GM19328 (cell line): ENCODE measurements around the gene ERP27.

Experiments used
- ATAC-seq: cut with Tn5 transposase; IDR thresholded peaks from one replicate; pipeline ENCODE4 v1.9.1; 2021; ENCODE audit warnings: mild to moderate bottlenecking, moderate library complexity; ENCODE audit not compliant: unreplicated experiment

The ERP27 gene

DNA sequence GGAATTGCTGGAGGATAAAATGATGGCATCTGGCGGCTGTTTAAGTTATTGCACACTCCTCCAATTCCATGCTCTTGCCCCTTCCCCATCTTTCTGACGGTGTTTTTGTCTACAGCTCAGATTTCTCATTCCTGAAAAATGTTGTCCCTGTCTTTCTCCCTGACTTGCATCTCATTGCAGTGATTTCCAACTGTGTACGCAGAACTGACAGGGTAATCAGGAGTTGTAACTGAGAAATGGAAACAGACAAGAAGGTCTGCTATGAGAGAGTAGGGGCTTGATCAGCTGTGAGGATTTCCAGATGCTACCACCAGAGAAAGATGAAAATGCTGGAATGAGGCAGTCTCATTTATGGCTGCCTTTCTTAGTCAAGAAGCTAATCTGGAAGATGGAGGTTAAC is 1.3 kb downstream of the ERP27 start:
- no peak for ATAC-seq

- ATAC-seq: no peak
These were observed 2.0 kb downstream of the ERP27 start for GRCh38 chr12:14936224-14936861.

DNA sequence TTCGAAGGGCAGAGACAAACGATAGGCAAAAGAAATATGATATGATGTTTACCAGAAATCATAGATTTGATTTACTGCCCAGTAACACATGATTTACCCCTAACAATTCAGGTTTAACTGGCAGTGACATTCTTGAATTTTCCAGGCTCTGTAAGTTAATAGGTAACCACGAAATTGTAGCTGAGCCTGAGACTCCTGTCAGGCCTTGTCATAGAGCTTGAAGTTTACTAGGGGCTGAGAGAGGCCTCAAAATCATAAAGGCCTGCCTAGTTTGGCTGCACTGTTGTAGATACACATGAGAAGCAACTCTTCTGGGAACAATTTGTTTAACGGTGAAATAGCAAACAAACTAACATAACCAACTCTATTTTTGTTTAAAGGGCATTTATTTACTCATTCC is 3.3 kb downstream of the ERP27 start:
- no peak for ATAC-seq

- ATAC-seq: no peak
These were observed 3.8 kb downstream of the ERP27 start for GRCh38 chr12:14934511-14934910.

- no peak for ATAC-seq
These were observed 6.4 kb downstream of the ERP27 start for GRCh38 chr12:14931791-14932560.

DNA sequence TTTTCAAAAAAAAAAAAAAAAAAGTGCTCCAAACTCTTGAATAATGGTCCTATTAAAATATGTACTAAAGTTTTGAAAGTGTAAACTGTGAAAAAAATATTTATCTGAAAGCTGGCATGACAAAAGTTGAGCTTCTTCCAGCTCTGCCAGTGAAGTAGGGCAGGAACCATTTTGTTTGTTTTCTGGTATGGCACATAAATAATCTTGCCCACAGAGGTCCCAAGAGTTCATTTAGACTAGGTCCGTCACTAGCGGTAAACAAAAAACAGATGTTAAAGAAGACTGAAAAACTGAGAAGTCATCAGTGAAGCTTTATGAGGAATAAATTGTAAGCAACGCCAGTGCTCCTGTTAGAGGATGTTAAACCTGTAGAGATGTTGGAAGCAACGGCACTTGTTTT is 7.0 kb downstream of the ERP27 start:
- ATAC-seq: no peak

DNA sequence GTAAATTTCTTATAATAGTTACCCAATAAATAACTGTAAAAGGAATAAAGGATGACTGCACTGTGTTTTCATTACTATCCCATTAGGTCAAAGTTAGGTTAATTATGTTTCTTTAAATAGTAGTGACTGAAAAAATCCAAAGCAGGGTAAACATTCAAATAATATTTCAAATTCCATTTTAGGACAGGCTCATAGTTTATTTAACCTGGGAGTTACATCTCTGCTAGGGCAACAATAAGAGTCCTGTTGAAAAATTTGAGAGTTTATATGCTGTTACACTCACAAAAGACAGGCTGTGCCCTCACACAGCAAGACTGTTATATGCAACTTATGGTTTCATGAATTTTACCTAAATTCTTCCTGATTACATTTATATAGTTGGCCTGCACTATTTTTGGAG is 8.0 kb downstream of the ERP27 start:
- no peak for ATAC-seq

DNA sequence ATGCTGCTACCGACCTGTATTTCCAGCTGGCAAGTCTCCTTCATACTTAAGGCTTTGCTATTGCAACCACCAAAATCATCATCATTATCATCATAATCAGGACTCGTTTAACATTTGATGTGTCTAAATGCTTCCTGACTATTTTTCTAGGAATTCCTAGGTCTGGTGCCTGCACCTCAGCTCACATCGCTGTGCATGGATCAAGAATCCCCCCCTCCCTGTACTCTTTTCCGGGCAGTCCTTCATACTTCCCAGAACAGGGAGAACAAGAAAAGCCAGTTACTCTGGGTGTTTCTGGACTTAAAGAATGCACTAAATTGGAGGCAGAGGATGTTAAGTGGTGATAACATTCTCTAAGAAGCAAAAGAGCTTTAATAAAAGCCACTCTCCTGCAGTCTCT is 9.4 kb downstream of the ERP27 start:
- no peak for ATAC-seq

DNA sequence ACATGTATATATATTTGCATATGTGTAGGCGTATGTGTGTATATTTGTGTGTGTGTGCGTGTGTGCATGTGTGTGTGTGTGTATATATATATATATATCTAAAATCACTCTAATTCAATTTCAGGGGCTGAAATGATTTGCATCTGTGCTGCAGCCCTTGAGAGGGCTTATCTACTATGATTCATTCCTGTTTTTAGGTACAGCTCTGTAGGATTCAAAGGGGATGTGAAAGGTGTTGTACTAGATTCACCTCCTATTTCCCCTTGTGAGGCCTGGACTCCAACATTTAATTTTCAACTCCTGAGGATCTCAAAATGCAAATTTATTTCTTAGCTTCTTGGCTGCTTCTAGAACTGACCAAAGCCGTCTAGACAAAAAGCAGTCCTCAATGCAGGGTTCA is 11.1 kb downstream of the ERP27 start:
- ATAC-seq: no peak

- no peak for ATAC-seq
These were observed 13.8 kb downstream of the ERP27 start for GRCh38 chr12:14924541-14924940.

- ATAC-seq: no peak
These were observed 14.4 kb downstream of the ERP27 start for GRCh38 chr12:14923944-14924343.

- no peak for ATAC-seq
These were observed 17.1 kb downstream of the ERP27 start for GRCh38 chr12:14921218-14921617.

DNA sequence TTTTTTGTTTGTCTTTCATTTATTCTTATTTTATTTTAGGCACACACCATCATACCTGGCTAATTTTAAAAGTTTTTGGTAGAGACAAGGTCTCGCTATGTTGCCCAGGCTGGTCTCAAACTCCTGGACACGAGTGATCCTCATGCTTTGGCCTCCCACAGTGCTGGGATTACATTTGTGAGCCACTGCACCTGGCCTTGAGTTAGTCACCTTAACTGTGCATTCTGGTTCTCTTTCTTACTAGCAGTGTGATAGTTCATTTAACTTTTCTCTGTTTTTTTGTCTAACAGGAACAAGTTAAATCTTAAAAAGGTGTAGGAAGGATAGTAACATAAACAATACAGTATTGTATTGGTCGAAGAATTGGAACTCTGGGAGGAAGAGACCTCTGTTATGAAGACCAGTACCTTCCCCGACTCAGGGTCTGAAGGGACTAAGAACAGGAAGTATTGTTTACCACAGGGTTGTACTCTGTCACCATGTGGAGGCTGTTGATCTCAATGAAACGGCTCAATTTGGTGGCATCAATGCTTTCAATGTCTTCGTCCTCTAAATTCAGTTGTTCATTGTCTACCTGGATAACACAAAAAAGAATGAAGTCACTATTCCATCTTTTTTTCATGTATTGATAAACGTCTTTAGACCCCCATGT is 17.7 kb downstream of the ERP27 start:
- ATAC-seq: no peak

DNA sequence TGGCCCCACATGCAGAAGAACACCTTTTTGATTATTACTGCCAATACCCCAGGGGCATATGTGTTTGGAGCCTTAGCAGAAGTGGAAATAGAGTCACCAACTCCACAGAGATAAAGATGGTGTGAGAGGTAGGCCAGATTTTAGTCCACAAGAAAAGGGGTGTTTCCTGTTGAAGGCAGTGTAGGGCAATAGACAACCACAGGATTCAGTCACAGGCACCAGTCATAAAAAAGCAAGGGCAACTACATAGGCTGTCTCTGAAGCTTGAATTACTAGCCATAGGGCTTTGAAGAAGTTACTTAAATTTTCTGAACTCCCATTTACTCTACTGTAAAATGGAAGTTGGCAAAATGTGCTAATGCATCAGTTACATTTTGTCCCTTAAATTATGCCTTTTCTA is 18.9 kb downstream of the ERP27 start:
- ATAC-seq: no peak

DNA sequence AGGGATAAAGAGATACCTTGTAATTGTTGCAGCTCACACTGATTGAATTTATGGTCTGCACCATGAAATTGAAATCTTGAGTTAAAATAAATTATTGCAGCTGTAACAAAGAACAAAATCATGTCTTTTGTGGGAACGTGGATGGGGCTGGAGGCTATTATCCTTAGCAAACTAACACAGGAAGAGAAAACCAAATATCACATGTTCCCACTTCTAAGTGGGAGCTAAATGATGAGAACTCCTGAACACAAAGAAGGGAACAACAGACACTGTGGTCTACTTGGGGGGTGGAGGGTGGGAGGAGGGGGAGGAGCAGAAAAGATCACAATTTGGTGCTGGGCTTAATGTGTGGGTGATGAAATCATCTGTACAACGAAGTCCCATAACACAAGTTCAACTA is 22.6 kb downstream of the ERP27 start:
- ATAC-seq: no peak

DNA sequence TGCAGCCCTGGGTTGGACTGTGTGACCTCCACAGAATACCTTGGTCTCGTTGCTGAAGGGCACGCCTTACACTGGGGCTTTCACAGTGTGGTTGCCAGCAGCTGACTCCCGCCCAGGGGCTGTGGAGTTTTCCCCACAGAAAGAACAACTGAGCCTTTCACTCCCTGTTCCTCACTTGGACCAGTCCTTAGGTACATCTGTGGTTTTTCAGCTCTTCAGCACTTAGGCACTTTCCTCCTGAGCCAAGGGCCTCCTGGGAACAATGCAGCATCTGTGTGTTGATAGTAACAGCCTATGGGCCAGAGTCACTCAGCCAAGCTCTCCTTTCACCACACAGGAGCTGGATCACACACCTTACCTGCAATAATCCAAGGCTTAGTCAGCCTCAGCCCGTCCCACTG is 25.0 kb downstream of the ERP27 start:
- no peak for ATAC-seq

- ATAC-seq: no peak
These were observed 27.2 kb downstream of the ERP27 start for GRCh38 chr12:14911131-14911530.

DNA sequence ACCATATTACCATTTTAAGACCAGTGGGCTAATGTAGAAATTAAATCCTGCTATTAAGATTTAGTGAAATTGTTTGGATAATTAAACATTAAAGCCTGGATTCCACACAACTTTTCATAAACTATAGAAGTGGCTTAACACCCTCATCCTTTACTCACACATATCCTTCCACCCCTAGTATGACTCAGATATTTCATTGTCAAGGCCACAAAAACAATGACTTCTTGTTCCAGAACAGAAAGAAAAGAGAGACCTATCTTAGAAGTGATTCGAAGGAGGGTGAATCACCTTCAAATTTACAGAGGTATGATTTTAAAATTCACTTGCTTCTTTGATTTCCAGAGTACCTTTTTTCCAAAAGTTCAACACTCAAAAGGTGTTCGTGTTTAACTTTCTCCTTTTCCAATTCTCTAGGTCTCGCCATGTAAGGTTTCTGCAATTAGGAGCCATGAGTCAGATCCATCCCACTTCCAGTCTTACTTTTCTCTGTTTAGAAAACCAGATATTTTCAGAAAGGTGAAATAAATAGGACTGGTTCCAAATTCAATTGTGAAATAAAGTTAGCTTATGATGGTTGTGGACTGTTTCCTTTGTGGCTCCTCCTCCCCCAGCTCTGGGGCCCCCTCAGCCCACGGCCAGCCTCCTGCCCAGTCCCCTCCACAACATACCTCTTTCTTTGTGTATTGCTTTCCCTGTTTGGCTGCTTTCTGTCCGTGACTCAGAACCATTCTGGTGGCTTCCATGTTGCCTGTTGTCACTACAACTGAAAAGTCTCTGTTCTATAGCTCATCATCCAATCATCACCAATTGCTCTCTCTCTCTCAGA is 28.0 kb downstream of the ERP27 start:
- ATAC-seq: no peak

DNA sequence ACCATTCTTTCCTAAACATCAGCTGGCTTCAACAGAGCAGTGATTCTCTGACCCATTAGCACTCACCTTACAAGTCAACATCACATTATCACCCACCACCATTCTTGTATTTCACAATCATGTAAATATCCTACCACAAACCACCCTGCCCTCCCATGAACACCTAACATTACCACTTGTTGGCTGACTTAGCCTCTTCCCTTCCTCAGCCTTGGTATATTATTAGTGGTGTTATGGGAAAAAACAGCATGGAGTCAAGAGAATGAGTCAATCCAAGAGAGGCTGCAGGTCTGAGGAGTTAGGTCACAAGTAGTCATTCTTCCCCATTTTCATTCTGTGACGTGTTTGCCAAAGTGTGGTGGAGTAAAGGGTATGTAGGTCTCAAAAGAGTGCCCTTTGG is 30.4 kb downstream of the ERP27 start:
- ATAC-seq: no peak

- no peak for ATAC-seq
These were observed 32.2 kb downstream of the ERP27 start for GRCh38 chr12:14906114-14906513.

- ATAC-seq: no peak
These were observed 32.9 kb downstream of the ERP27 start for GRCh38 chr12:14905269-14906004.
